Measurements from ENCODE around the gene NEDD9.

DNA sequence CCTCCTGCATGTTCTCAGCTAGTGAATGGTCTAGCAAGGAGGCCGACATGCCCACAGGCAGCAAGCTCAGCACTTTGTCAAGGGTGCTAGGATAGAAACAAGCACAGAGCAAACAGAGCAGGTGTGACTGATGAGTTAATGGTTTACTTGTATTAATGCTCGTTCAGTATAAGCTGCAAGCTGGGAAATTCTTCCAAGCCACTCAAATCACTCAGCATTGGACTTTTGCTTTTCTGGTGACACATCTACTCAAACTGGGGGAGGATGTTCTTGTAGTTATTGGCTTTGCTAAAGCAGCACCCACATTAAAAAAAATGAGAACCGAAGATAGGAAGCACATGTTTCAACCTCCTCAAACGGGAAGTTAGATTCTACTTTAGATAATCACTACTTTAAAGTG, 43.1 kb upstream of the NEDD9 start:
- TF ChIP-seq GATA3 (IDR thresholded peaks at IDR 0.05; ENCODE audit: low read depth, low read length): no peak
- no peak for TF ChIP-seq GATA2 (IDR thresholded peaks at IDR 0.05; ENCODE audit: low read depth, low read length)

Data from SH-SY5Y (cell line).